Measurements from ENCODE around the gene PRKAG1.

Gene PRKAG1

DNA sequence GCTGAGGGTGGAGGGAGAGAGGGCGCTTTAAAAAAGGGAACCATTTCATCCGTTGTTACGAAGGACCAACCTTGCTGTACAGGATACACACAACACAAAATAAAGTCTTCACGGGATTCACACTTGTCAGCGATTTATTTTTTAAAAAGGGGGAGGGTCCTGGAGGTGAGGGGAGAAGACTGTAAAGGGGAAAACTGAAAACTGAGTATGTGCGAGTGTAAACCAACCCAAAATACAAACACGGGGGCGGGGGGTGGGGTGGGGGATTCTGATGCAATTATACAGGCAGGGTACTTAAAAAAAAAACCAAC, 499 bp upstream of the PRKAG1 start:
- peaks cover 29% of the 10 kb centered on the region for H3K36me3 ChIP-seq
- H3K27ac ChIP-seq = peak overlapping the region; percentile 78
- H3K9me3 ChIP-seq (ENCODE audit: severe bottlenecking) = no peaks in the 10 kb centered on the region
- TF ChIP-seq, protein P1, sequence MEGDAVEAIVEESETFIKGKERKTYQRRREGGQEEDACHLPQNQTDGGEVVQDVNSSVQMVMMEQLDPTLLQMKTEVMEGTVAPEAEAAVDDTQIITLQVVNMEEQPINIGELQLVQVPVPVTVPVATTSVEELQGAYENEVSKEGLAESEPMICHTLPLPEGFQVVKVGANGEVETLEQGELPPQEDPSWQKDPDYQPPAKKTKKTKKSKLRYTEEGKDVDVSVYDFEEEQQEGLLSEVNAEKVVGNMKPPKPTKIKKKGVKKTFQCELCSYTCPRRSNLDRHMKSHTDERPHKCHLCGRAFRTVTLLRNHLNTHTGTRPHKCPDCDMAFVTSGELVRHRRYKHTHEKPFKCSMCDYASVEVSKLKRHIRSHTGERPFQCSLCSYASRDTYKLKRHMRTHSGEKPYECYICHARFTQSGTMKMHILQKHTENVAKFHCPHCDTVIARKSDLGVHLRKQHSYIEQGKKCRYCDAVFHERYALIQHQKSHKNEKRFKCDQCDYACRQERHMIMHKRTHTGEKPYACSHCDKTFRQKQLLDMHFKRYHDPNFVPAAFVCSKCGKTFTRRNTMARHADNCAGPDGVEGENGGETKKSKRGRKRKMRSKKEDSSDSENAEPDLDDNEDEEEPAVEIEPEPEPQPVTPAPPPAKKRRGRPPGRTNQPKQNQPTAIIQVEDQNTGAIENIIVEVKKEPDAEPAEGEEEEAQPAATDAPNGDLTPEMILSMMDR (IDR thresholded peaks at IDR 0.05; ENCODE audit: low read depth, low read length) = no peak
- DNase-seq = no peak
- no peaks in the 10 kb centered on the region for H3K27me3 ChIP-seq (ENCODE audit: insufficient read depth, low read depth, severe bottlenecking)
- H3K4me3 ChIP-seq (ENCODE audit: low read depth, low read length) = peak overlapping the region; percentile 80

GRCh38 chr12:49017891-49018260, 700 bp downstream of the PRKAG1 start:
- DNase-seq = no peak
- H3K4me3 ChIP-seq (ENCODE audit: low read depth, low read length) = peak overlapping the region; percentile 80
- TF ChIP-seq, protein P1 (IDR thresholded peaks at IDR 0.05; ENCODE audit: low read depth, low read length) = no peak
- no peaks in the 10 kb centered on the region for H3K9me3 ChIP-seq (ENCODE audit: severe bottlenecking)
- H3K36me3 ChIP-seq = peaks cover 20% of the 10 kb centered on the region
- H3K27me3 ChIP-seq (ENCODE audit: insufficient read depth, low read depth, severe bottlenecking) = no peaks in the 10 kb centered on the region
- H3K27ac ChIP-seq = peak overlapping the region; percentile 78

GRCh38 chr12:49015196-49015595, 3.4 kb downstream of the PRKAG1 start:
- no peak overlapping the region for H3K27ac ChIP-seq
- H3K27me3 ChIP-seq (ENCODE audit: insufficient read depth, low read depth, severe bottlenecking) = no peaks in the 10 kb centered on the region
- H3K9me3 ChIP-seq (ENCODE audit: severe bottlenecking) = no peaks in the 10 kb centered on the region
- H3K36me3 ChIP-seq = no peaks in the 10 kb centered on the region; the same call in none of the 2 replicates
- TF ChIP-seq, protein P1 (IDR thresholded peaks at IDR 0.05; ENCODE audit: low read depth, low read length) = no peak
- H3K4me3 ChIP-seq (ENCODE audit: low read depth, low read length) = no peak overlapping the region
- DNase-seq = no peak

DNA sequence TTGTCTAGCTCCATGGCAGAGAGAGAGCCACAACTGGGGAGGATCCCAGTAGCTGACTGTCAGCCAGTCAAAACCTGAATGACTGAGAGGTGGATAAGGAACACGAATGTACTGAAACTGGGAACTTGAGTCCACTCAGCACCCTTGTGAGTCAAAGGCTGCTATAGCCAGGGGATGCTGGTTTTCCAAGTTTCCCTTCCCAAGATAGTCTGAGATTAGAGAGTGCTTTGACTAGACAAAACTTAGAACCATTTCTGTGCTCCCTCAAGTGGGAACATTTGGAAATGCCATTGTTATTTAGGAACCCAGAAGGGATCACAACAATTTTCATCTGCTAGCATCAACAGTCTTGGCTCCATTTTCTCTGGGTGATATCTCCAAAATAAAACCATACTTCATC, 4.0 kb downstream of the PRKAG1 start:
- TF ChIP-seq, protein P1 (IDR thresholded peaks at IDR 0.05; ENCODE audit: low read depth, low read length) = no peak; the same call in 1 of the 2 replicates
- DNase-seq = no peak
- Histone ChIP-seq H3K36me3 (no peaks in the 10 kb centered on the region; the same call in none of the 2 replicates), H3K27me3 (ENCODE audit: insufficient read depth, low read depth, severe bottlenecking) (no peaks in the 10 kb centered on the region), H3K9me3 (ENCODE audit: severe bottlenecking) (no peaks in the 10 kb centered on the region), H3K4me3 (ENCODE audit: low read depth, low read length) (no peak overlapping the region), H3K27ac (no peak overlapping the region)

- no peak overlapping the region for H3K27ac ChIP-seq
- no peaks in the 10 kb centered on the region; the same call in none of the 2 replicates for H3K36me3 ChIP-seq
- no peak overlapping the region for H3K4me3 ChIP-seq (ENCODE audit: low read depth, low read length)
- H3K27me3 ChIP-seq (ENCODE audit: insufficient read depth, low read depth, severe bottlenecking) = no peaks in the 10 kb centered on the region
- no peak for DNase-seq
- no peaks in the 10 kb centered on the region for H3K9me3 ChIP-seq (ENCODE audit: severe bottlenecking)
- TF ChIP-seq, protein P1 (IDR thresholded peaks at IDR 0.05; ENCODE audit: low read depth, low read length) = no peak
These were observed 5.1 kb downstream of the PRKAG1 start for GRCh38 chr12:49013428-49013827.

- TF ChIP-seq, protein P1 (IDR thresholded peaks at IDR 0.05; ENCODE audit: low read depth, low read length) = no peak
- no peak for DNase-seq
- no peaks in the 10 kb centered on the region; the same call in 1 of the 2 replicates for H3K36me3 ChIP-seq
These were observed 5.8 kb downstream of the PRKAG1 start for GRCh38 chr12:49012739-49013138.

More at GRCh38 chr12:49012739-49013138, 5.8 kb downstream of the PRKAG1 start:
- Histone ChIP-seq H3K4me3 (ENCODE audit: low read depth, low read length) (no peak overlapping the region), H3K27me3 (ENCODE audit: insufficient read depth, low read depth, severe bottlenecking) (no peaks in the 10 kb centered on the region), H3K27ac (no peak overlapping the region), H3K9me3 (ENCODE audit: severe bottlenecking) (no peaks in the 10 kb centered on the region)

All from WERI-Rb-1 (cell line).